Activated CD8-positive, alpha-beta memory T cell treated with anti-CD3 and anti-CD28 coated beads, Interleukin-2, amount 10 ng/mL, durations not matched to agents 7 days and 5 days (primary cell): ENCODE data around the gene PRR7. TPM values are rescaled to one million over a fixed set of nuclear protein-coding genes. Genes with fewer than 3 reads are reported as not detected.

Experiments used
- ATAC-seq: fragments of 150-1000 bp; cut with Tn5 transposase; one replicate; pipeline ENCODE4 v1.10.0; 2021; ENCODE audit warnings: moderate library complexity
- CTCF ChIA-PET: fragments of 350-600 bp; sonication (Branson Sonifier 250); formaldehyde crosslinking; loops from one replicate; lab custom pipeline; 2021; ENCODE audit warnings: antibody characterized with exemption; lab: Charles Lee
- DNase-seq: peaks from one replicate; pipeline ENCODE4 v3.0.0-alpha.2; 2020
- H3K27ac Mint-ChIP-seq: one replicate; pipeline ENCODE4 v1.8.0; 2021; ENCODE audit warnings: mild to moderate bottlenecking, mixed read lengths
- H3K27me3 Mint-ChIP-seq: one replicate; pipeline ENCODE4 v1.8.0; 2021; ENCODE audit warnings: mixed read lengths
- H3K36me3 Mint-ChIP-seq: one replicate; pipeline ENCODE4 v1.8.0; 2021; ENCODE audit warnings: mild to moderate bottlenecking, mixed read lengths
- H3K4me1 Mint-ChIP-seq: one replicate; pipeline ENCODE4 v1.8.0; 2021; ENCODE audit warnings: mixed read lengths
- H3K4me3 Mint-ChIP-seq: one replicate; pipeline ENCODE4 v1.8.0; 2021; ENCODE audit warnings: mild to moderate bottlenecking, moderate library complexity, mixed read lengths
- H3K9me3 Mint-ChIP-seq: one replicate; pipeline ENCODE4 v1.8.0; 2022; ENCODE audit warnings: low read depth, mixed read lengths
- total RNA-seq, 2 experiments: library from RNA; stranded (reverse); gene quantifications; one replicate each; pipeline ENCODE4 v1.2.3, GENCODE V29; 2021

PRR7 gene, protein sequence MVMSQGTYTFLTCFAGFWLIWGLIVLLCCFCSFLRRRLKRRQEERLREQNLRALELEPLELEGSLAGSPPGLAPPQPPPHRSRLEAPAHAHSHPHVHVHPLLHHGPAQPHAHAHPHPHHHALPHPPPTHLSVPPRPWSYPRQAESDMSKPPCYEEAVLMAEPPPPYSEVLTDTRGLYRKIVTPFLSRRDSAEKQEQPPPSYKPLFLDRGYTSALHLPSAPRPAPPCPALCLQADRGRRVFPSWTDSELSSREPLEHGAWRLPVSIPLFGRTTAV
- total RNA-seq: 1 to 10 TPM; 3.1 to 5.3 TPM

DNA sequence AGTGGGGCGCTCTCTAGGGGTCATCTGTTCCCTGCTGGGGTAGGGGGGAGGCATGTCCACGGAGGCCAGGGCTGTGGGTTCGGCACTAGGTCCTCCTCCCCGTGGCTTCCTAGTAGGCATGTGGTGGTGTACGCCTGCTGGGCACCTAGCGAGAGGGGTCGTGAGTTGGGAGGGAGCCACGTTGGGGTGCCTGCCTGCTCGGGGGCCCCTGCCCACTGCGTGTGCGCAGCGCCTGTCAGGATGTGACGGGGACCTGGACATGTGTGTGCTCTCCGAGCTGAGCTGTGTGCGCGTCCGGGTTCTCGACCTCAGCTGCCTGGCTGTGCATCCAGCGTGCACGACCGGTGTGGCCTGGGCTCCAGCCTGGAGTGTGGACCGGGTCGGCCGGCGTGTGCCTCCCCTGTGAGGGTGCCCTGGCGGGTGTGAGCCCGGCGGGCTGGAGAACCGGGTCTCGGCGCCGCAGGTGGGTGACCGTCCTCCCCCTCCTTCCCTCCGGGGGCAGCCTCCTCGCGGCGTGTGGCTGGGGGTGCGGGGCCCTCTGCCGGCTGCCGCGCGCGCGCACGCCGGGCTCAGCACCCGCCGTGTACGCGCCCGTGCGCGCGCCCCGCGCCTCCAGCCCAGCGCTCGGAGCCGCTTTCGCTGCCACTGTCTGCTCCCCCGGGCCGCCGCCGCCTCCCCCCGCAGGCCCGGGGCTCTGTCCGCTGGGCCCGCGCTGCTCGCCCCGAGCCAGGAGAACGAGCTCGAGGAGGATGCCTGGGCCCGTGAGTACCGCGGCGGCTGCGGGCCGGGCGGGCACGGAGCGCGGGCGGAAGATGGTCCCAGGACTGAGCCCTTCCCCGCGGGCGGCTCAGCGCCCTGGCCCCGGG is at the start of gene PRR7:
PRR7 (plus strand) TSS at position 615 of the 866 bp plus-strand sequence. CDS start 8,254 bp downstream, outside the sequence.
- DNase-seq: peak; percentile 79
- Mint-ChIP-seq H3K4me3 (peak within 1 kb of the TSS; percentile 60), H3K4me1 (peaks cover 39% of the 10 kb centered on the region), H3K27ac (peak within 1 kb of the TSS; percentile 76), H3K36me3 (peaks cover 2% of the 10 kb centered on the region), H3K9me3 (no peaks in the 10 kb centered on the region), H3K27me3 (peaks cover 10% of the 10 kb centered on the region)
- CTCF ChIA-PET: interaction anchor here (0.9 to 25.5 kb wide), 15 partner anchors 8 to 137 kb away, joined by 3 to 717 read pairs (median 4); partner anchors contain the start of genes F12, GRK6, LMAN2 and PFN3
- peak; percentile 74 for ATAC-seq

DNA sequence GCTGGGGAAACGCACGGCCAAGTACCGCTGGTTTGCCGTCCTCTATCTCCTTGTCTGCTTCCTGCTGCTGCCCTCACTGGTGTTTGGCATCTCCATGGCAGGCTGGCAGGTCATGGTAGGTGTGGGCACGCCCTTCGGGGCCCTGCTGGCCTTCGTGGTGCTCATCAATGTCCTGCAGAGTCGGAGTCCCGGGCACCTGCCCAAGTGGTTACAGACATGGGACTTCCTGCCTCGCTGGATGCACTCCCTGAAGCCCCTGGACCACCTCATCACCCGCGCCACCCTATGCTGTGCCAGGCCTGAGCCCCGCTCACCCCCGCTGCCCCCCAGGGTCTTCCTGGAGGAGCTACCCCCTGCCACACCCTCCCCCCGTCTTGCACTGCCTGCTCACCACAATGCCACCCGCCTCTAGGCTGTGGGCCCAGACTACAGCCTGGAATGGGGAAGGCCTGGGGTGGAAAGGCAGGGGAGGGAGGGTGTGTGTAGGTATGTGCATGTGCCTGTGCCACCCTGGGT is 48.7 kb upstream of the PRR7 start:
- no peaks in the 10 kb centered on the region for H3K9me3 Mint-ChIP-seq
- DNase-seq (no peak), ATAC-seq (no peak)
- CTCF ChIA-PET: interaction anchor here (0.9 to 1.7 kb wide), 3 partner anchors 57 to 104 kb away, joined by 3 to 7 read pairs (median 4); no protein-coding TSS in a partner anchor
- H3K4me3 Mint-ChIP-seq: no peak overlapping the region
- H3K4me1 Mint-ChIP-seq: peaks cover 11% of the 10 kb centered on the region
- peaks cover 21% of the 10 kb centered on the region for H3K27me3 Mint-ChIP-seq
- no peaks in the 10 kb centered on the region for H3K36me3 Mint-ChIP-seq
- no peak overlapping the region for H3K27ac Mint-ChIP-seq

DNA sequence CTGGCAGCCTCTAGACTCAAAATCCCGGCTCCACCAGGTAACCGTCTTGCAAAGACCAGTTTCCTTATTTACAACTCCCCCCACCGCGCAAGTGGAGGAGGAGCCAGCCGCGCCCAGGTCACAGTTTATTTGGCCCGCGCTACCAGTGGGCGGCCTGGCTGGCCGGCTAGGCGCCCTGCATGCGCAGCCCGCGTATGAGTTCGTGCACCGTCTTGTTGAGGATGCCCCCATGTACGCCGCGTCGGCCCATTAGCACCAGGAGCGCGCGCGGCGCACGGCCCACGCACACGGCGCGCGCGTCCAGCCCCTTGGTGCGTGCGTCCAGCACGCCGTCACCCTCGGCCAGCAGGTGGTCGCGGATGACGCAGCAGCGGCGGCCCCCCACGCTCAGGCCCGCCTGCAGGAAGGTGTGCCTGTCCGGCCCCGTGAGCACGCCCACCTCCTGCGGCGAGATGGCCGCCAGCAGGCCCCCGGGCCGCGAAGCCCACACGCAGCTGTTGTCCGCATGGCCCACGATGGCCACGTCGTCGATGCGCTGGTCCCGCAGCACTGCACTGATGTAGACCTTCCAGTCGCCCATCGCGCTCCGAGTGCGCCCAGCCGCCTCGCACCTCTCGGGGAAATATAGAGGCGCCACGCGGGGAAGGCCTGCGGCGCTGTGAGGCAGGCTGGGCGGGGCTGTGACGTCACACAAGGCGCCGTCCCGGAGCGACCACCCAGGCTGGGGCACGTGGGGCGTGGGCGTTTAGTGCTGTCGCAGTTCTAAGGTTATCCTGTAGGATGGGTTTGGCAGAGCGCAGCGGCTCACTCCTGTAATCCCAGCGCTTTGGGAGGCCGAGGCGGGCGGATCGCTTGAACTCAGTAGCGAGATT is 46.4 kb upstream of the PRR7 start, which contains the start of gene PFN3:
PFN3 (minus strand) TSS at position 665 of the 872 bp plus-strand sequence; CDS start at position 580, 85 bp downstream.
- H3K27ac Mint-ChIP-seq: no peak within 1 kb of the TSS
- H3K27me3 Mint-ChIP-seq: peaks cover 23% of the 10 kb centered on the region
- DNase-seq (no peak), ATAC-seq (no peak)
- peaks cover 25% of the 10 kb centered on the region for H3K4me1 Mint-ChIP-seq
- H3K4me3 Mint-ChIP-seq: no peak within 1 kb of the TSS
- CTCF ChIA-PET: interaction anchor here (1.0 to 18.7 kb wide), 8 partner anchors 8 to 99 kb away, joined by 3 to 717 read pairs (median 76); partner anchors contain the start of genes GRK6, PDLIM7, PRR7 and RGS14
- no peaks in the 10 kb centered on the region for H3K36me3 Mint-ChIP-seq
- no peaks in the 10 kb centered on the region for H3K9me3 Mint-ChIP-seq

DNA sequence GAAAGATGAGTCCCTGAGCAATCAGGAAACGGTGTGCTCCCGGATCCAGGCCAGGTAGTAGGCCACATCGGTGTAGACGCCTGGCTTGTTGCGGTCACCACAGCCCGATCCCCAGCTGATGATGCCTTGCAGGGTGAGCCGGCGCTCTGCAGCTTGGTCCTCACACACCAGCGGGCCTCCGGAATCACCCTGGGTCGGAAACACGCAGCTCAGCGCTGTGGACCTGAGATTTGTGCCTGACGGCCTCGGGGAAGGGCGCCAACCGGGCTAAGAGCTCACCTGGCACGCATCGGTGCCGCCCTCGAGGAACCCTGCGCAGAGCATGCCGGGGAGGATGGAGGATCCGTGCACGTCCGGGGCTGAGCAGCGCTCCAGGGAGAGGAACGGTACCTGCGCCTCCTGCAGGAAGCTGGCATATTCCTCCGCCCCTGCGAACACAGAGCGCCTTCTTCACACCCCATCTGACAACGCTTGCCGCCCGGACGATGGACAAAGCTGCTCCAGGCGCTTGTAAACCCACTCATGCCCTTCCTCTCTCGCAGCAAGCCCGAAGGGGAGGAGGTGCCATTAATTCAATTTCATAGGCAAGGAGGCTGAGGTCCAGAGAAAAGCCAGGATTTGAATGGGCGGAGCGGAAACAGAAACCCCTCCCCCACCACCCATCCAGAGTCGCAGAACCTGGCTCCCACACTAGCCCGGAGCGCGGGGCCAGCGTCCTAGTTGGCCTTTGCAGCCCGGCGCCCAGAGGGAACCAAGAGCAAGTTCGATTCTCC is 44.2 kb upstream of the PRR7 start:
- Mint-ChIP-seq H3K9me3 (no peaks in the 10 kb centered on the region), H3K27ac (peak overlapping the region; percentile 5), H3K4me1 (peaks cover 37% of the 10 kb centered on the region), H3K27me3 (peaks cover 23% of the 10 kb centered on the region), H3K36me3 (no peaks in the 10 kb centered on the region), H3K4me3 (peak overlapping the region; percentile 64)
- DNase-seq (peak; percentile 78), ATAC-seq (peak; percentile 34)
- CTCF ChIA-PET: interaction anchor here (0.6 to 18.7 kb wide), 28 partner anchors 9 to 291 kb away, joined by 3 to 717 read pairs (median 12); partner anchors contain the start of genes GRK6, LMAN2, MXD3 and PDLIM7

DNA sequence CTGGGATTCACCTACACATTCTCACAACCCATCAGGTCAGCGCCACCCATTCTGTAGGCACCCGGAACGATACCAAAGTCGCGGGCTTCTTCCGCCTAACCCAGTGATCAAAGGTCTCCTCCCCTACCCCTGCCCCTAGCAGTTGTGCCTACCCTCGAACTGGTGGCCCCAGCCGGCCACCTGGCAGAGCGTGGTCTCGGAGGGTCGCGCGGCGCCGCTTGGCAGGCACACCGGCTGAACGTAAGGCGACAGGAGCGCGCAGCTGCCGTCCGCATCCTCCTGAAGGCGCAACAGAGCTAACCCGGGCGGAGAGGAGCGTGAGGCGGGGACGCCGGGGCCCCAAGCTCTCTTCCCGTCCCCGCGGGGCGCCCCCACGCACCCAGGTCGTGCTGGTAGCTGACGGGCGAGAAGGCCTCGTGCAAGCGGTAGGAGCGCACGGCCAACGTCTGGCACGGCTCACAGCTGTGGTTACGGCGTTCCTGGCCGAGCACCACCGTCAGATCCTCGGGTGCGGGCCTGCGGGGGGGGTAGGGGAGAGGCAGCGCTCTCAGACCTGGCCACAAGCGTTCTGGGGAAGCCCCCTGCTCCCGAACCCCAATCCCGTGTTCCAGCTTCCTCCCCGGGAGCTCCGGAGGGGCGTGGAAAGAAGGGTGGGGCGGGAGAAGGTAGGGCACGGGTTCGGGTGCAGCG is 43.4 kb upstream of the PRR7 start:
- peaks cover 37% of the 10 kb centered on the region for H3K4me1 Mint-ChIP-seq
- H3K27ac Mint-ChIP-seq: peak overlapping the region; percentile 5
- DNase-seq: peak; percentile 68
- CTCF ChIA-PET: interaction anchor here (0.5 to 18.7 kb wide), 28 partner anchors 11 to 291 kb away, joined by 3 to 717 read pairs (median 12); partner anchors contain the start of genes GRK6, LMAN2, MXD3 and PDLIM7
- peak overlapping the region; percentile 64 for H3K4me3 Mint-ChIP-seq
- H3K27me3 Mint-ChIP-seq: peaks cover 23% of the 10 kb centered on the region
- H3K36me3 Mint-ChIP-seq: no peaks in the 10 kb centered on the region
- peak; percentile 24 for ATAC-seq
- H3K9me3 Mint-ChIP-seq: no peaks in the 10 kb centered on the region

DNA sequence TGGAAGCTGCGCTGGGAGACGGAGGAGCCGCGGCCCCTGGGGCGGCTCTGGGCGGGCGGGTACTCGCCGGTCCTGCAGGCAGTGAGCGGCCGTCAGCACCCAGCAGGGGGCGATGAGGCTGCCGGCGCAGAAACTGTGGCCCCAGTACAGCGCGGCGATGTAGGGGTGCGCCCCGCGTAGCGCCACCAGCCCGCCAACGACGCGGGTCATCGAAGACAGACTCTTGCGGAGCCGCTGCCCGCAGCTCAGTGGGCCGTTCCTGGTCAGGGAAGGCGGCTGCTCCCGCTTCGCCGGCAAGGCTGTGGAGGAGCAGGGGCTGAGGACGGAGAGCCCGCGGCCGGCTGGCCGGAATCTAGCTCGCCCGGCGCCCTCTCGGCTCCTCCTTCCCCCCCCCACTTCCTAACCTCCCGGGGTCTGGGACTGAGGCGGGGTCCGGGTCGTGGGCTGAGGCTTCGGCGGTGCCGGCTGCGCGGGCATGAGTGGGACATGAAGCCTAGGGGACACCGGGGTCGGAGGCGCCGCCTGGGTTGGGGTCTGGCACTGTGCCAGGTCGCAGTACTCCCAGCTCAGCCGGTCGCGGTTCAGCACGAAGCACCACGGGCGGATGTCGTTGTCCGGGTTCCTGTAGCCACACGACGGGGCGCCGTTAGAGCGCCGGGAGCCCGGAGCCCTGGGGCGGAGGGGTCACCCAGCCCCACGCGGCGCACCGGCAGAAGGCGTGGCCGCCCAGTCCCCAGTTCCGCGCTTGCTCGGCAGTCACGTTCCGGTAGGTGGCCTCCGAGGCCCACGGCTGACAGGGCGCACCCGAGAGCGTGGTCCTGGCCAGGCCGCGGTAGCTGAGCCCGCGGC is 42.6 kb upstream of the PRR7 start:
- CTCF ChIA-PET: interaction anchor here (0.5 to 18.7 kb wide), 36 partner anchors 11 to 743 kb away, joined by 3 to 717 read pairs (median 6); partner anchors contain the start of genes DDX41, GRK6, LMAN2 and MXD3
- peaks cover 23% of the 10 kb centered on the region for H3K27me3 Mint-ChIP-seq
- DNase-seq: peak; percentile 90
- peak overlapping the region; percentile 63 for H3K27ac Mint-ChIP-seq
- peak; percentile 89 for ATAC-seq
- no peaks in the 10 kb centered on the region for H3K36me3 Mint-ChIP-seq
- H3K4me1 Mint-ChIP-seq: peaks cover 37% of the 10 kb centered on the region
- peak overlapping the region; percentile 64 for H3K4me3 Mint-ChIP-seq
- H3K9me3 Mint-ChIP-seq: no peaks in the 10 kb centered on the region

DNA sequence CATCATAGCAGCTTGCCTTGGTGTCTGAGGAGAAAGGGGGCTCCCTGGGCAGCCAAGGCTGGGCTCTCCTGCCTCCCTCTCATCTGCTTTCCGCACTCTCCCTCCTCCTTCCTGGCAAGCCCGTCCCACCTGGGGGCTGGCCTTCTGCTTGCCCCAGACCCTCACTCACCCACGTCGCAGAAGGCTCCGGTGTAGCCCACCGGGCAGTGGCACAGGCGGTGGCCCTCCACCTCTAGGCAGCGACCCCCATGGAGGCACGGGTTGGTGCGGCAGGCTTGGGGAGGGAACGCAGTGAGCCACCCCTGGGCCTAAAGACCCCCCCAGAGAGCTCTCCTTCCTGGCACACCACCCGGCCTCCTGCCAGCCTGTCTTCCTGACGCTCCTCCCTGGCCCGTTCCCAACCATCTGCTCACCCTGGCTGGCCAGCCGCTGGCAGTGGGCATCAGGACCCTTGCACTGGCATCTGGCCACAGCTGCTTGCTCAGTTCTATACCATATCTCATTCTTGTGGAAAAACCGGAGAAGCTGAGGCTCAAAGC is 41.9 kb upstream of the PRR7 start:
- peaks cover 23% of the 10 kb centered on the region for H3K27me3 Mint-ChIP-seq
- H3K27ac Mint-ChIP-seq: peak overlapping the region; percentile 24
- H3K9me3 Mint-ChIP-seq: no peaks in the 10 kb centered on the region
- ATAC-seq: no peak
- no peak for DNase-seq
- H3K4me1 Mint-ChIP-seq: peaks cover 37% of the 10 kb centered on the region
- peak overlapping the region; percentile 64 for H3K4me3 Mint-ChIP-seq
- H3K36me3 Mint-ChIP-seq: no peaks in the 10 kb centered on the region
- CTCF ChIA-PET: interaction anchor here (0.5 to 18.7 kb wide), 30 partner anchors 10 to 744 kb away, joined by 3 to 717 read pairs (median 8); partner anchors contain the start of genes DDX41, GRK6, LMAN2 and MXD3

DNA sequence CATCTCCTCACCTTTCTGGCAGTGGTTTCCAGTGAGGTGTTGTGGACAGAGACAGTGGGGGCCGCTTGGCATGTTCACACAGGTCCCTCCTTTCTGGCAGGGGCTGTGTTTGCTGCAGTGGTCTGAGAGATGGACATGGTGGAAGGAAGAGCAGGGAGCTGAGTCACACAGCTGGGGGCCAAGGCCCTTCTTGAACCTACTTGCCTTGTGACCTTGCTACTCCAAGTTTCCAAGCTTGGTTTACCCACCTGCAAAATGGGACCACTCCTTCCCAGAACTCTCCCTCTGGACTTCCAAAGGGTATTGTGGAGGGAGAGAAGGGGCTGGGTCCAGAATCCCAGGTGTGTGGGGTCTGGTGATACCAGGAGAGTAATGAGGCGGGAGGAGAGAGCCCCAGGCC is 41.3 kb upstream of the PRR7 start:
- Mint-ChIP-seq H3K4me3 (peak overlapping the region; percentile 64), H3K4me1 (peaks cover 37% of the 10 kb centered on the region), H3K27ac (no peak overlapping the region), H3K27me3 (peaks cover 23% of the 10 kb centered on the region), H3K9me3 (no peaks in the 10 kb centered on the region), H3K36me3 (no peaks in the 10 kb centered on the region)
- CTCF ChIA-PET: interaction anchor here (1.1 to 18.7 kb wide), 17 partner anchors 10 to 112 kb away, joined by 4 to 717 read pairs (median 46); partner anchors contain the start of genes DDX41, GRK6, MXD3 and PDLIM7
- ATAC-seq (no peak), DNase-seq (no peak)

DNA sequence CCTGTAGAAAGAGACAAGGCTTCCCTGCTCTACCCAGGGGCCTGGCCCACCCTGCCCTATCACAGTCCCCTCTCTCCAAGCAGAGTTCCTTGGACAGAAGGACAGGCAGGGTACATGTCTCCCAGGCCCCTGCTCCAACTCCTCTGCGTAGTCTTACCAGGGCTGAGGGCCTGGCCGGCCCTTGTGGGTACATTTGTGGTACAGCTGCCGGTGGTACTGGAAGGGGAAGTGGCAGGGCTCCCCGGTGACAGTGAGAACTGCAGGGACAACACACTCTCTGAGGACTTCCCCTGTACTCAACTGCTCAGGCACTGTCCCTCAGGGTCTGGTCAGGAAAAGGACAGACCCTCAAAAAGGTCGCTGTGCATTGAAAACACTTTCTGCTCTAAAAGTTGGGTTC is 40.8 kb upstream of the PRR7 start:
- no peaks in the 10 kb centered on the region for H3K36me3 Mint-ChIP-seq
- H3K4me3 Mint-ChIP-seq: no peak overlapping the region
- H3K9me3 Mint-ChIP-seq: no peaks in the 10 kb centered on the region
- no peak overlapping the region for H3K27ac Mint-ChIP-seq
- CTCF ChIA-PET: interaction anchor here (1.5 to 18.7 kb wide), 11 partner anchors 9 to 96 kb away, joined by 5 to 717 read pairs (median 64); partner anchors contain the start of genes GRK6, PDLIM7, PRR7 and RGS14
- H3K27me3 Mint-ChIP-seq: peaks cover 23% of the 10 kb centered on the region
- H3K4me1 Mint-ChIP-seq: peaks cover 42% of the 10 kb centered on the region
- no peak for DNase-seq
- ATAC-seq: no peak
